Panc1 (cell line): ENCODE results near the gene TNIP1. TPM values are rescaled to one million over a fixed set of nuclear protein-coding genes. Genes with fewer than 3 reads are reported as not detected.

Experiments
- ATAC-seq: fragments of 200-7000 bp; cut with Tn5 transposase; 2 replicates; pipeline ENCODE4 v1.9.1; 2020; ENCODE audit warnings: mild to moderate bottlenecking, moderate library complexity
- BruUV-seq: library from RNA; stranded (reverse); fragments of 400-500 nt; replicated peaks from 2 replicates; lab custom pipeline; 2021; lab: Mats Ljungman, UMichigan
- CTCF ChIA-PET: fragments of 300-600 bp; sonication (Branson Sonifier 250); formaldehyde crosslinking; loops from one replicate; lab custom pipeline; 2022; ENCODE audit warnings: antibody characterized with exemption; lab: Charles Lee
- POLR2A ChIA-PET: fragments of 300-600 bp; sonication (Branson Sonifier 250); formaldehyde crosslinking; loops from one replicate; lab custom pipeline; 2022; ENCODE audit warnings: antibody characterized with exemption; lab: Charles Lee
- DNase-seq: peaks from one replicate; pipeline ENCODE4 v3.0.0-alpha.2; 2010; ENCODE audit warnings: low read depth, low spot score
- H3K27ac ChIP-seq: 2 replicates; pipeline ENCODE4 v1.5.1; 2011; ENCODE audit warnings: mild to moderate bottlenecking, low read length, inconsistent platforms
- H3K27me3 ChIP-seq: fragments of 200-500 bp; sonication (Bioruptor generic); 2 replicates; pipeline ENCODE4 v1.6.0; 2014; ENCODE audit warnings: low read length, inconsistent platforms; ENCODE audit not compliant: control insufficient read depth, insufficient read depth
- H3K36me3 ChIP-seq: fragments of 200-500 bp; sonication (Bioruptor generic); 2 replicates; pipeline ENCODE4 v1.5.1; 2014; ENCODE audit warnings: inconsistent platforms, mild to moderate bottlenecking, low read length, moderate library complexity; ENCODE audit not compliant: control insufficient read depth, insufficient read depth
- H3K4me1 ChIP-seq: 2 replicates; pipeline ENCODE4 v1.5.1; 2011; ENCODE audit warnings: inconsistent platforms, mild to moderate bottlenecking, low read length, moderate library complexity; ENCODE audit not compliant: control insufficient read depth, insufficient read depth
- H3K4me3 ChIP-seq, 2 experiments: 2 replicates each; pipeline ENCODE4 v1.5.1; 2011 to 2012; ENCODE audit warnings: low read depth in 2 of 2, low read length in 2 of 2, mild to moderate bottlenecking in 2 of 2, inconsistent platforms in 1 of 2, moderate library complexity in 1 of 2
- H3K9me3 ChIP-seq: fragments of 200-500 bp; sonication (Bioruptor generic); 2 replicates; pipeline ENCODE4 v1.5.1; 2014; ENCODE audit warnings: low read depth, mild to moderate bottlenecking, inconsistent platforms, low read length, moderate library complexity; ENCODE audit not compliant: control insufficient read depth, insufficient read depth
- CTCF ChIP-seq: fragments of 450-650 bp; IDR thresholded peaks from 2 replicates; pipeline ENCODE4 v1.5.1; 2017; ENCODE audit warnings: mild to moderate bottlenecking
- POLR2AphosphoS5 ChIP-seq: IDR thresholded peaks from 2 replicates; pipeline ENCODE4 v1.6.1; 2012; ENCODE audit warnings: mild to moderate bottlenecking, low read depth, low read length, moderate library complexity
- REST ChIP-seq, 2 experiments: IDR thresholded peaks; 2 replicates each; pipeline ENCODE4 v1.6.1; 2011 to 2012; ENCODE audit warnings: low read depth in 2 of 2, control low read depth in 1 of 2, low read length in 1 of 2, mild to moderate bottlenecking in 1 of 2, moderate library complexity in 1 of 2; ENCODE audit not compliant: insufficient read depth in 1 of 2
- SIN3A ChIP-seq: IDR thresholded peaks from 2 replicates; pipeline ENCODE4 v1.6.1; 2012; ENCODE audit warnings: low read depth, mild to moderate bottlenecking, low read length, moderate library complexity, borderline replicate concordance; ENCODE audit not compliant: insufficient read depth
- TCF7L2 ChIP-seq: IDR thresholded peaks from 2 replicates; pipeline ENCODE4 v1.6.1; 2011; ENCODE audit warnings: mild to moderate bottlenecking, low read depth, low read length, inconsistent platforms
- in situ Hi-C: cut with HindIII; loops from 2 replicates; pipeline ENCODE4 v1.10.0; 2016; ENCODE audit warnings: low sequenced_read_pairs, low pct_unique_long_range_greater_than_20kb
- intact Hi-C: fragments of 100-400 bp; cut with micrococcal nuclease; formaldehyde crosslinking; loops from one replicate; pipeline ENCODE4 v1.10.0; 2022; ENCODE audit not compliant: unreplicated experiment
- total RNA-seq: library from RNA; stranded (reverse); gene quantifications from one replicate; pipeline ENCODE4 v1.2.1, GENCODE V29; 2021; ENCODE audit not compliant: unreplicated experiment

TNIP1 gene
- total RNA-seq, 1 experiment from 2014 or later: 81.9 TPM

- Histone ChIP-seq H3K9me3 (no peaks in the 10 kb centered on the region), H3K4me3 (no peak overlapping the region), H3K36me3 (no peaks in the 10 kb centered on the region), H3K27ac (no peak overlapping the region), H3K27me3 (no peaks in the 10 kb centered on the region), H3K4me1 (peaks cover 9% of the 10 kb centered on the region; the same call in 1 of the 2 replicates)
- ATAC-seq (peak; percentile 66), DNase-seq (no peak)
- in situ Hi-C loops (no loop called here), intact Hi-C loops (no loop called here)
- no TSS peak for BruUV-seq
- ChIA-PET POLR2A (no interaction called here), CTCF (no interaction called here)
- TF ChIP-seq SIN3A (no peak), POLR2AphosphoS5 (no peak), REST (IDR thresholded peaks at IDR 0.05; ENCODE audit: insufficient read depth in 1 of 2, low read depth in 2 of 2, low read length in 1 of 2) (no peak), TCF7L2 (no peak), CTCF (no peak)
Measured at GRCh38 chr5:151094030-151094851, 13.4 kb upstream of the TNIP1 start.

- H3K27me3 ChIP-seq: no peaks in the 10 kb centered on the region
- no peak for DNase-seq
- in situ Hi-C loops: no loop called here
- H3K4me3 ChIP-seq: no peak overlapping the region
- H3K9me3 ChIP-seq: no peaks in the 10 kb centered on the region
- TF ChIP-seq TCF7L2: no peak
- no peak for TF ChIP-seq SIN3A
- no peak for TF ChIP-seq POLR2AphosphoS5
- TF ChIP-seq CTCF: no peak
- no peak for TF ChIP-seq REST (IDR thresholded peaks at IDR 0.05; ENCODE audit: insufficient read depth in 1 of 2, low read depth in 2 of 2, low read length in 1 of 2)
- intact Hi-C loops: no loop called here
- H3K4me1 ChIP-seq: peaks cover 9% of the 10 kb centered on the region; the same call in 1 of the 2 replicates
- ChIA-PET CTCF (interaction anchor here (0.7 kb wide), 1 partner anchor 1038 kb away, joined by 9 read pairs; no protein-coding TSS in a partner anchor), POLR2A (no interaction called here)
- no peak overlapping the region for H3K27ac ChIP-seq
- ATAC-seq: peak; percentile 30
- no peaks in the 10 kb centered on the region for H3K36me3 ChIP-seq
- no TSS peak for BruUV-seq
Measured at GRCh38 chr5:151093476-151093889, 12.6 kb upstream of the TNIP1 start.
